Suppressor macrophage treated with lipopolysaccharide for 4 hours (primary cell): ENCODE results near the gene GAN.

Experiments
- DNase-seq: peaks from one replicate; pipeline ENCODE4 v3.0.0-alpha.2; 2020

The GAN gene

GRCh38 chr16:81436386-81436785 is 121.6 kb downstream of the GAN start:
- DNase-seq, result peak; percentile 30

- DNase-seq, result peak; percentile 85
Measured at GRCh38 chr16:81437865-81438264, 123.1 kb downstream of the GAN start.
